OCI-LY3 (cell line): Measurements from ENCODE around the gene TMEM238.

Experiments used
- H2AFZ ChIP-seq: fragments of 200-600, 300-600 bp; shearing (Covaris generic); 2 replicates; pipeline ENCODE4 v1.6.0; 2014; ENCODE audit warnings: antibody characterized with exemption, low read depth, low read length
- H3K27ac ChIP-seq: fragments of 200-600, 300-600 bp; sonication (generic); 2 replicates; pipeline ENCODE4 v1.5.1; 2014; ENCODE audit warnings: mild to moderate bottlenecking, low read length, moderate library complexity, mixed read lengths
- H3K27me3 ChIP-seq: fragments of 200-600, 300-600 bp; sonication (generic); 2 replicates; pipeline ENCODE4 v1.6.1; 2014; ENCODE audit warnings: low read depth, low read length, mixed read lengths
- H3K36me3 ChIP-seq: fragments of 200-600, 300-600 bp; sonication (generic); replicated peaks from 2 replicates; pipeline ENCODE3; 2014; ENCODE audit warnings: low read depth, low read length, mixed read lengths
- H3K4me1 ChIP-seq: fragments of 300-600, 200-600 bp; sonication (generic); 2 replicates; pipeline ENCODE4 v1.6.1; 2014; ENCODE audit warnings: low read length, mixed read lengths
- H3K4me2 ChIP-seq: fragments of 200-600, 300-600 bp; sonication (generic); 2 replicates; pipeline ENCODE4 v1.6.1; 2014; ENCODE audit warnings: low read length, mixed read lengths
- H3K4me3 ChIP-seq: fragments of 300-600, 200-600 bp; sonication (generic); 2 replicates; pipeline ENCODE4 v1.5.1; 2014; ENCODE audit warnings: antibody characterized with exemption, mild to moderate bottlenecking, low read length, moderate library complexity
- H3K79me2 ChIP-seq: fragments of 300-600, 200-600 bp; shearing (Covaris generic); 2 replicates; pipeline ENCODE4 v1.6.1; 2014; ENCODE audit warnings: mild to moderate bottlenecking, low read length, mixed read lengths
- H3K9ac ChIP-seq: fragments of 300-600, 200-600 bp; shearing (Covaris generic); 2 replicates; pipeline ENCODE4 v1.6.0; 2014; ENCODE audit warnings: mild to moderate bottlenecking, low read length, moderate library complexity
- H3K9me3 ChIP-seq: fragments of 200-600, 300-600 bp; shearing (Covaris generic); 2 replicates; pipeline ENCODE4 v1.6.1; 2014; ENCODE audit warnings: low read length, mixed read lengths; ENCODE audit not compliant: insufficient read depth
- H4K20me1 ChIP-seq: fragments of 200-600, 300-600 bp; sonication (generic); 2 replicates; pipeline ENCODE4 v1.6.1; 2016; ENCODE audit warnings: low read length, mixed read lengths; ENCODE audit not compliant: insufficient read depth
- EZH2phosphoT487 ChIP-seq: fragments of 200-600 bp; shearing (Covaris generic); IDR thresholded peaks from 2 replicates; pipeline ENCODE4 v1.6.1; 2018; ENCODE audit warnings: antibody characterized with exemption, mixed run types, low read depth
- TF ChIP-seq, protein P1 (sequence below): fragments of 200-600, 300-600 bp; sonication (generic); IDR thresholded peaks from 2 replicates; pipeline ENCODE4 v1.5.1; 2014; ENCODE audit warnings: antibody characterized with exemption, low read length, low read depth

TMEM238 gene

DNA sequence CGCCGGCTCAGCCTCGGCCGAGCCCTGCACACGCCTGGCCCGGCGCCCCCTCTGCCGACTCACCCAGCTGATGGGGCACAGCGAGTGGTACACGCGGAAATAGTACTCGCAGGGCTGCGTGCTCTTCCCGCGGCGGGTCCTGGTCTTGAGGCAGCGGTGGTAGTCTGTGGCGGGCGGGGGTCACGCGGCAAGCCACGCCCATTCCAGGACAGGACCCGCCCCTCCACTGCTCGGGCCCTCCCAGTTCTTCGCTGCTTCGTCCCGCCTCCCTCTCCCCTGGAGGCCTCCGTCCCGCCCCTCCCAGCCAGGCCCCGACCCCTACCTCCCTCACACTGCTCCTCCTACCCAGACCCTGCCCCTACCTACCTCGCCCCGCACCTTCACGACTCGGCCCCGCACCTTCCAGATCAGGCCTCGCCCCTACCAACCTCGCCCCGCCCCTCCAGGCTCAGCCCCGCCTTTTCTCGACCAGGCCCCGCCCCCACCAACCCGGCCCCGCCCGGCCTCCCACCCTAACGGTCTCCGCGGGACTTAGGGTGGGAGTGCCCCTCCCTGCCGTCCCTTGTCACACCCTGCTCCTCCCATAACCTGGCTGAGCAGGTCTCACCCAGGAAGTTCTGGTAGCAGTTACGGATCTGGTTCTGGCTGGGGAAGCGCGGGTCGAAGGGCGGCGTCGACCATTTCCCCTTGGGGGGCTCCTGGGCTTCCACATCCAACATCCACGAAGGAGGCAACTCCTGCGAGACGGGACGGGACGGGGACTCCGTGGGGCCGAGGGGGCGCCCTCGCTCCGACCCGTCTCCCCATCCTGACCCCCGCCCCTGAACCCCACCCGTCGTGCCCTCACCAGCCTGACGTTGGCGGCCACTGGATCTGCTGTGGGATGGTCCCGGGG, 30.0 kb downstream of the TMEM238 start:
- Histone ChIP-seq H3K27me3 (peaks cover 5% of the 10 kb centered on the region; the same call in 1 of the 2 replicates), H3K36me3 (no peaks in the 10 kb centered on the region), H3K4me2 (no peak overlapping the region), H3K9ac (no peak overlapping the region), H3K79me2 (no peaks in the 10 kb centered on the region), H4K20me1 (no peaks in the 10 kb centered on the region), H3K27ac (no peak overlapping the region), H3K4me3 (no peak overlapping the region), H2AFZ (no peak overlapping the region), H3K4me1 (no peaks in the 10 kb centered on the region), H3K9me3 (no peaks in the 10 kb centered on the region)
- TF ChIP-seq, protein P1, sequence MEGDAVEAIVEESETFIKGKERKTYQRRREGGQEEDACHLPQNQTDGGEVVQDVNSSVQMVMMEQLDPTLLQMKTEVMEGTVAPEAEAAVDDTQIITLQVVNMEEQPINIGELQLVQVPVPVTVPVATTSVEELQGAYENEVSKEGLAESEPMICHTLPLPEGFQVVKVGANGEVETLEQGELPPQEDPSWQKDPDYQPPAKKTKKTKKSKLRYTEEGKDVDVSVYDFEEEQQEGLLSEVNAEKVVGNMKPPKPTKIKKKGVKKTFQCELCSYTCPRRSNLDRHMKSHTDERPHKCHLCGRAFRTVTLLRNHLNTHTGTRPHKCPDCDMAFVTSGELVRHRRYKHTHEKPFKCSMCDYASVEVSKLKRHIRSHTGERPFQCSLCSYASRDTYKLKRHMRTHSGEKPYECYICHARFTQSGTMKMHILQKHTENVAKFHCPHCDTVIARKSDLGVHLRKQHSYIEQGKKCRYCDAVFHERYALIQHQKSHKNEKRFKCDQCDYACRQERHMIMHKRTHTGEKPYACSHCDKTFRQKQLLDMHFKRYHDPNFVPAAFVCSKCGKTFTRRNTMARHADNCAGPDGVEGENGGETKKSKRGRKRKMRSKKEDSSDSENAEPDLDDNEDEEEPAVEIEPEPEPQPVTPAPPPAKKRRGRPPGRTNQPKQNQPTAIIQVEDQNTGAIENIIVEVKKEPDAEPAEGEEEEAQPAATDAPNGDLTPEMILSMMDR: no peak
- TF ChIP-seq EZH2phosphoT487: no peak

DNA sequence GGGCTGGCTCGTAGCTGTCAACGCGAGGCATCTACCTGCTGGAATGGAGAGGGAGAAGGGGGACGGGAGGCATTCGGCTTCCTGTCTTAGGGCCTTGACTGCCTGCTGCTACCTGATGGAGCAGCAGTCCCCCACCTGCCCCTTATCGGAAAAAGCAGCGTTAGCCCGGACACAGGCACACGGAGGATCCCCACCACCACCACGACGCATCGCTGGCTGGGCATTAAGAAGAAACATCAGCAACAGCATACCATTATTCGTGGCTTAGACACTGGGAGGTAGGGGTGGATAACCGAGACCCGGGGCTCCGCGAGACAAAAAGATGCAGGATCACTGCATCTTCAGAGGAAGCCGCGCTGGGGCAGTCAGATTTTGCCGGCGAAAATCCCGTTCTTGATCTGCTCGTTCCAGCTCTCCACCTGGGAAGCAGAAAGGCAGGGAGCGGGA, 30.7 kb downstream of the TMEM238 start:
- Histone ChIP-seq H3K27ac (no peak overlapping the region), H4K20me1 (0 out of 2 replicates have a peak, but pooled peaks cover 2% of the 10 kb centered on the region), H3K9ac (no peak overlapping the region), H3K4me1 (no peaks in the 10 kb centered on the region), H3K4me2 (no peak overlapping the region), H3K36me3 (no peaks in the 10 kb centered on the region), H3K9me3 (no peaks in the 10 kb centered on the region), H3K79me2 (no peaks in the 10 kb centered on the region), H2AFZ (no peak overlapping the region), H3K27me3 (peaks cover 5% of the 10 kb centered on the region; the same call in 1 of the 2 replicates), H3K4me3 (no peak overlapping the region)
- TF ChIP-seq, protein P1: no peak
- TF ChIP-seq EZH2phosphoT487: no peak

DNA sequence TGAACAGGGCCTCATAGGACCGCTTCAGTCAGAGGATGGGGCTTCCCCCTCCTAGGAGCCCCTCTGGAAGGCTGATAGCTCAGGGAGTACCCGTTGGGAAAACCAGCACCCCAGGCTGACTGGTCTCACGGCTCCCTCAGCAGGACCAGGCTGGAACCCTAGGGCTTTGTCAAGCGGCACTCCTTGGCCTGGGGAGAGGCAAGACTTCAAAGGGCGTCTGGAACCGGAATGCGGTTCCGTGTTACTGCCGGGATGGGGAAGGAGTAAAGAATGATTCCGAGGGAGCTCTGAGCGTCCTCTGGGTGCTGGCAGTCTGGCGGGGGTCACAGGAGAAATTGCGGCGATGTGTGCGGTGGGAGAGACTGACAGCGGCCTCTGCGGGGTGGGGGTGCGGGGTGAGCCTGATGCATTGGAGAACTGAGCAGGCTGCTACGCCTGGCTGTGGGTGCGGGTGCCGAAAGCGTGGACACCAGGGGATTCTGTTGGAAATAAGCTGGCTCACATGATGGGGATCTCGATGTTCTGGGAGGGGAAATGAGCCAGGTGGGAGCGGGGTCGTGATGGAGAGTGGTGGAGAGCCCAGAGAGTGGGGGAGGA, 31.4 kb downstream of the TMEM238 start:
- Histone ChIP-seq H4K20me1 (0 out of 2 replicates have a peak, but pooled peaks cover 2% of the 10 kb centered on the region), H3K4me3 (no peak overlapping the region), H3K79me2 (no peaks in the 10 kb centered on the region), H2AFZ (no peak overlapping the region), H3K4me1 (no peaks in the 10 kb centered on the region), H3K9ac (no peak overlapping the region), H3K4me2 (no peak overlapping the region), H3K36me3 (no peaks in the 10 kb centered on the region), H3K27ac (no peak overlapping the region), H3K9me3 (no peaks in the 10 kb centered on the region), H3K27me3 (peaks cover 5% of the 10 kb centered on the region; the same call in 1 of the 2 replicates)
- TF ChIP-seq EZH2phosphoT487: no peak
- TF ChIP-seq, protein P1: no peak

DNA sequence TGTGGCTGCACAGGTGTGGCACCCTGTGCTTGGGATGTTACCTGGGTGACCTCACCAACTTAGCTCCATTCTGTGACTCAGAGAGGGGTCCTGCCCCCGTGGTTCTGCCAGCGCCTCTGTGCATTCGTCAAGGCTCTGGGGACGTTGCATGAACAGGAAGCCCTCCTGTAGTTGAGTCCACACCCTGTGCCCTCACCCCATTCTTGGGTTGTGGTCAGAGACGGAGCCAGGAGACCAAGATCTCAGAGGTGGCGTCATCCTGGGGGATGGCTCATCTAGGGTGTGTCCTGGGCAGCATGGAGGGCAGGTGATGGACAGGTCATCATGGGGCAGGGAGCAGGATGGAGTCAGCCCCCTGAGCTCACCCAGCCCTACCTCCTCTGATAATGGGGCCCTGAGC, 32.1 kb downstream of the TMEM238 start:
- Histone ChIP-seq H2AFZ (no peak overlapping the region), H3K9ac (no peak overlapping the region), H3K27ac (no peak overlapping the region), H3K4me3 (no peak overlapping the region), H4K20me1 (0 out of 2 replicates have a peak, but pooled peaks cover 2% of the 10 kb centered on the region), H3K79me2 (no peaks in the 10 kb centered on the region), H3K27me3 (peaks cover 2% of the 10 kb centered on the region; the same call in 1 of the 2 replicates), H3K4me2 (no peak overlapping the region), H3K4me1 (no peaks in the 10 kb centered on the region), H3K36me3 (no peaks in the 10 kb centered on the region), H3K9me3 (no peaks in the 10 kb centered on the region)
- TF ChIP-seq, protein P1: no peak
- no peak for TF ChIP-seq EZH2phosphoT487
